Measurements from ENCODE around the gene EIF4A3.

The EIF4A3 gene

GRCh38 chr17:80147035-80147822 is at the start of gene EIF4A3:
Gene EIF4A3 (minus strand): TSS chr17:80147128. CDS start chr17:80146961, 167 bp downstream.
- peak; percentile 97 for DNase-seq

GRCh38 chr17:80196652-80197051 is 49.7 kb upstream of the EIF4A3 start:
- DNase-seq = no peak

- DNase-seq = peak; percentile 66
Measured at GRCh38 chr17:80195671-80196529, 49.0 kb upstream of the EIF4A3 start.

GRCh38 chr17:80195141-80195540 is 48.2 kb upstream of the EIF4A3 start:
- no peak for DNase-seq

GRCh38 chr17:80191865-80192661 is 45.1 kb upstream of the EIF4A3 start:
- DNase-seq = no peak

GRCh38 chr17:80191192-80191591 is 44.3 kb upstream of the EIF4A3 start:
- DNase-seq = no peak

GRCh38 chr17:80190716-80191115 is 43.8 kb upstream of the EIF4A3 start:
- no peak for DNase-seq

GRCh38 chr17:80189611-80190010 is 42.7 kb upstream of the EIF4A3 start:
- DNase-seq = no peak

GRCh38 chr17:80187515-80187941 is 40.6 kb upstream of the EIF4A3 start:
- no peak for DNase-seq

GRCh38 chr17:80187090-80187489 is 40.2 kb upstream of the EIF4A3 start:
- DNase-seq = no peak

- DNase-seq = no peak
Measured at GRCh38 chr17:80185968-80186367, 39.0 kb upstream of the EIF4A3 start.

- no peak for DNase-seq
Measured at GRCh38 chr17:80184423-80184714, 37.4 kb upstream of the EIF4A3 start.

- no peak for DNase-seq
Measured at GRCh38 chr17:80183581-80184422, 36.9 kb upstream of the EIF4A3 start.

- no peak for DNase-seq
Measured at GRCh38 chr17:80182845-80183223, 35.9 kb upstream of the EIF4A3 start.

- DNase-seq = no peak
Measured at GRCh38 chr17:80182118-80182844, 35.4 kb upstream of the EIF4A3 start.

GRCh38 chr17:80181431-80181830 is 34.5 kb upstream of the EIF4A3 start:
- no peak for DNase-seq

GRCh38 chr17:80180192-80180591 is 33.3 kb upstream of the EIF4A3 start:
- DNase-seq = no peak

- no peak for DNase-seq
Measured at GRCh38 chr17:80177986-80178595, 31.2 kb upstream of the EIF4A3 start.

- DNase-seq = no peak
Measured at GRCh38 chr17:80176757-80177156, 29.8 kb upstream of the EIF4A3 start.

- no peak for DNase-seq
Measured at GRCh38 chr17:80173916-80174315, 27.0 kb upstream of the EIF4A3 start.

- no peak for DNase-seq
Measured at GRCh38 chr17:80173126-80173525, 26.2 kb upstream of the EIF4A3 start.

Measured in CD4-positive, alpha-beta T cell treated with Interleukin-6 for 4 hours (primary cell).